Keratinocyte (primary cell): Measurements from ENCODE around the gene SPATA33.

ENCODE experiments used
- CTCF ChIP-seq, 3 experiments: IDR thresholded peaks in 1 of 3; conservative IDR thresholded peaks in 1 of 3; optimal IDR thresholded peaks in 1 of 3; 2 replicates in 2 of 3; 3 replicates in 1 of 3; pipeline versions ENCODE3 to v1.5.1; 2011; ENCODE audit warnings: low read length in 3 of 3, mild to moderate bottlenecking in 3 of 3, moderate library complexity in 2 of 3, control low read depth in 1 of 3, inconsistent platforms in 1 of 3; ENCODE audit not compliant: insufficient read depth in 2 of 3; ENCODE audit errors: extremely low read depth in 1 of 3
- EZH2 ChIP-seq: IDR thresholded peaks from one replicate; pipeline ENCODE4 v1.6.1; 2012; ENCODE audit warnings: inconsistent platforms, mild to moderate bottlenecking, low read length, moderate library complexity

- TF ChIP-seq EZH2: no peak
- no peak for TF ChIP-seq CTCF (optimal IDR thresholded peaks at IDR 0.05 in 1 of 3, IDR thresholded peaks at IDR 0.05 in 1 of 3, conservative IDR thresholded peaks at IDR 0.05 in 1 of 3; ENCODE audit: extremely low read depth in 1 of 3, insufficient read depth in 2 of 3, low read length in 3 of 3)
Measured at GRCh38 chr16:89618109-89618998, 39.3 kb upstream of the SPATA33 start.
